Peyer's patch (tissue), 4 donors: ENCODE data around the gene ZNF408. TPM values are rescaled to one million over a fixed set of nuclear protein-coding genes. Genes with fewer than 3 reads are reported as not detected.

Experiments
- DNase-seq, 3 donors: peaks; one replicate each; pipeline ENCODE4 v3.0.0-alpha.2; 2017 to 2019
- H3K27ac ChIP-seq, 4 donors: fragments of 200-600 bp; sonication (generic); one replicate each; pipeline ENCODE4 v1.5.1; 2016 to 2019
- H3K27me3 ChIP-seq, 2 donors: fragments of 200-600 bp; sonication (generic); one replicate each; pipeline ENCODE4 v1.5.1; 2019
- H3K36me3 ChIP-seq, 3 donors: fragments of 200-600 bp; sonication (generic); one replicate each; pipeline ENCODE4 v1.5.1; 2016 to 2019
- H3K4me1 ChIP-seq, 4 donors: fragments of 200-600 bp; sonication (generic); one replicate each; pipeline ENCODE4 v1.5.1; 2016 to 2019
- H3K4me3 ChIP-seq, 4 donors: fragments of 200-600 bp; sonication (generic); 1 replicate in 3 of 4; 2 replicates in 1 of 4; pipeline ENCODE4 v1.5.1; 2016 to 2019; ENCODE audit warnings: mild to moderate bottlenecking in 1 of 4
- H3K9me3 ChIP-seq, 4 donors: fragments of 200-600 bp; sonication (generic); one replicate each; pipeline ENCODE4 v1.5.1; 2016 to 2019; ENCODE audit warnings: mild to moderate bottlenecking in 1 of 4
- CTCF ChIP-seq, 6 experiments: fragments of 450-650 bp in 4 of 6; fragments of 200-600 bp in 2 of 6; sonication (generic) in 1 of 6; IDR thresholded peaks; one replicate each; pipeline ENCODE4 v1.5.1; 2017 to 2019; ENCODE audit warnings: antibody characterized with exemption in 6 of 6, mild to moderate bottlenecking in 3 of 6, moderate library complexity in 1 of 6
- POLR2A ChIP-seq, 2 donors: fragments of 450-650 bp; IDR thresholded peaks; one replicate each; pipeline ENCODE4 v1.5.1; 2017; ENCODE audit warnings: antibody characterized with exemption in 2 of 2, mild to moderate bottlenecking in 2 of 2, moderate library complexity in 2 of 2
- total RNA-seq, 4 donors: library from RNA; depleted of rRNA; stranded (reverse); fragments of >200 nt; gene quantifications; one replicate each; pipeline ENCODE4 v1.1.0, GENCODE V29; 2016

ZNF408 gene
- total RNA-seq, 4 donors from 2014 or later = 6.3 to 20.0 (median 8.4) TPM

GRCh38 chr11:46672381-46672839 lies 28.4 kb upstream of the ZNF408 start:
- Histone ChIP-seq H3K27me3 (no peaks in the 10 kb centered on the region), H3K4me3 (no peak overlapping the region), H3K27ac (peak overlapping the region in 1 of 4 donors; percentile 9), H3K4me1 (peaks cover 9 to 19% (median 17%) of the 10 kb centered on the region in 4 donors), H3K9me3 (no peaks in the 10 kb centered on the region), H3K36me3 (peaks cover 0 to 76% (median 0%) of the 10 kb centered on the region in 3 donors)
- DNase-seq = no peak
- TF ChIP-seq POLR2A (IDR thresholded peaks at IDR 0.05) = no peak
- no peak for TF ChIP-seq CTCF (IDR thresholded peaks at IDR 0.05)

- DNase-seq = no peak
- TF ChIP-seq CTCF (IDR thresholded peaks at IDR 0.05) (no peak), POLR2A (IDR thresholded peaks at IDR 0.05) (no peak)
- peaks cover 0 to 75% (median 0%) of the 10 kb centered on the region in 3 donors for H3K36me3 ChIP-seq
Measured at GRCh38 chr11:46673713-46674462, 26.9 kb upstream of the ZNF408 start.

GRCh38 chr11:46674463-46675287 lies 26.2 kb upstream of the ZNF408 start:
- Histone ChIP-seq H3K27me3 (no peaks in the 10 kb centered on the region), H3K4me1 (peaks cover 9 to 19% (median 17%) of the 10 kb centered on the region in 4 donors), H3K4me3 (no peak overlapping the region), H3K36me3 (peaks cover 0 to 75% (median 0%) of the 10 kb centered on the region in 3 donors), H3K9me3 (no peaks in the 10 kb centered on the region), H3K27ac (peak overlapping the region; percentile 13 to 72 (median 63))
- DNase-seq = peak in 1 of 3 donors; percentile 20
- no peak for TF ChIP-seq POLR2A (IDR thresholded peaks at IDR 0.05)
- TF ChIP-seq CTCF (IDR thresholded peaks at IDR 0.05) = no peak

More at GRCh38 chr11:46673713-46674462, 26.9 kb upstream of the ZNF408 start:
- no peaks in the 10 kb centered on the region for H3K9me3 ChIP-seq
- H3K27ac ChIP-seq = peak overlapping the region in 2 of 4 donors; percentile 63 to 72
- peaks cover 9 to 19% (median 17%) of the 10 kb centered on the region in 4 donors for H3K4me1 ChIP-seq
- H3K4me3 ChIP-seq = no peak overlapping the region
- H3K27me3 ChIP-seq = no peaks in the 10 kb centered on the region

GRCh38 chr11:46675288-46675851 lies 25.5 kb upstream of the ZNF408 start:
- H3K4me1 ChIP-seq = peaks cover 9 to 19% (median 17%) of the 10 kb centered on the region in 4 donors

More at GRCh38 chr11:46675288-46675851, 25.5 kb upstream of the ZNF408 start:
- peaks cover 0 to 75% (median 0%) of the 10 kb centered on the region in 3 donors for H3K36me3 ChIP-seq
- TF ChIP-seq CTCF (IDR thresholded peaks at IDR 0.05) (peak in 3 of 6 experiments; percentile 26 to 32 (median 28)), POLR2A (IDR thresholded peaks at IDR 0.05) (no peak)
- H3K27ac ChIP-seq = peak overlapping the region; percentile 13 to 72 (median 63)
- H3K4me3 ChIP-seq = no peak overlapping the region
- DNase-seq = peak in 1 of 3 donors; percentile 70
- no peaks in the 10 kb centered on the region for H3K27me3 ChIP-seq
- H3K9me3 ChIP-seq = no peaks in the 10 kb centered on the region
